HepG2 (cell line): ENCODE data around the gene KRT1. TPM values are rescaled to one million over a fixed set of nuclear protein-coding genes. Genes with fewer than 3 reads are reported as not detected.

Source experiments
- ATAC-seq: fragments of 200-7000 bp; cut with Tn5 transposase; 3 replicates; pipeline ENCODE4 v1.9.1; 2020; ENCODE audit warnings: mild to moderate bottlenecking, moderate library complexity
- BruUV-seq: library from RNA; stranded (reverse); fragments of 400-500 nt; replicated peaks from 2 replicates; lab custom pipeline; 2021; lab: Mats Ljungman, UMichigan
- CTCF ChIA-PET: fragments of 300-600 bp; formaldehyde crosslinking; extraction: SDS; loops from one replicate; lab custom pipeline; 2021; ENCODE audit warnings: low total read pairs, inconsistent platforms, low intra/inter-chr PET ratio; lab: Yijun Ruan, JAX
- POLR2A ChIA-PET: fragments of 350-600 bp; sonication (Branson Sonifier 250); formaldehyde crosslinking; loops from one replicate; lab custom pipeline; 2020; ENCODE audit warnings: antibody characterized with exemption, inconsistent platforms; lab: Yijun Ruan, JAX
- DNase-seq: peaks from one replicate; pipeline ENCODE4 v3.0.0-alpha.2; 2015; ENCODE audit warnings: low spot score
- FAIRE-seq: peaks from 3 replicates; lab custom pipeline; 2011; peaks lifted over from hg19 to GRCh38; lab: Jason Lieb, UNC
- H2AFZ ChIP-seq: one replicate; pipeline ENCODE4 v1.6.1; 2011; ENCODE audit warnings: low read length, inconsistent platforms
- H3K27ac ChIP-seq: fragments of 300-600 bp; 3 replicates; pipeline ENCODE4 v1.8.0; 2011; ENCODE audit warnings: mixed run types, mild to moderate bottlenecking, mixed read lengths, low read length, inconsistent platforms; ENCODE audit not compliant: insufficient read depth; ENCODE audit errors: extremely low read length
- H3K27me3 ChIP-seq, 2 experiments: fragments of 200-600 bp in 1 of 2; 2 replicates in 1 of 2; 3 replicates in 1 of 2; pipeline versions ENCODE4 v1.6.0 to v1.8.0; 2011; ENCODE audit warnings: low read length in 2 of 2, mild to moderate bottlenecking in 2 of 2, moderate library complexity in 2 of 2, inconsistent platforms in 1 of 2; ENCODE audit not compliant: insufficient read depth in 2 of 2, control insufficient read depth in 1 of 2
- H3K36me3 ChIP-seq, 2 experiments: fragments of 200-600 bp in 1 of 2; replicated peaks in 1 of 2; 2 replicates in 1 of 2; 3 replicates in 1 of 2; pipeline versions ENCODE4 v1.5.1 to v1.8.0; 2011; ENCODE audit warnings: low read length in 2 of 2, inconsistent platforms in 1 of 2; ENCODE audit not compliant: insufficient read depth in 2 of 2, control insufficient read depth in 1 of 2
- H3K4me1 ChIP-seq: 2 replicates; pipeline ENCODE4 v1.5.1; 2012; ENCODE audit warnings: low read length, inconsistent platforms; ENCODE audit not compliant: insufficient read depth
- H3K4me2 ChIP-seq: 2 replicates; pipeline ENCODE4 v1.6.0; 2011; ENCODE audit warnings: low read depth, low read length, inconsistent platforms
- H3K4me3 ChIP-seq, 3 experiments: fragments of 200-600 bp in 1 of 3; sonication (generic), shearing (Covaris generic) in 1 of 3; replicated peaks in 1 of 3; 2 replicates each; pipeline ENCODE4 v1.5.1; 2011 to 2016; ENCODE audit warnings: low read length in 3 of 3, inconsistent platforms in 2 of 3, low read depth in 2 of 3, mild to moderate bottlenecking in 2 of 3, control low read depth in 1 of 3, mixed read lengths in 1 of 3; ENCODE audit not compliant: insufficient read depth in 1 of 3
- H3K79me2 ChIP-seq: one replicate; pipeline ENCODE4 v1.6.1; 2011; ENCODE audit warnings: low read length, inconsistent platforms; ENCODE audit not compliant: insufficient read depth
- H3K9ac ChIP-seq: 2 replicates; pipeline ENCODE4 v1.6.0; 2011; ENCODE audit warnings: mild to moderate bottlenecking, low read depth, low read length, inconsistent platforms; ENCODE audit not compliant: insufficient read depth
- H3K9me3 ChIP-seq: 2 replicates; pipeline ENCODE4 v1.5.1; 2012; ENCODE audit warnings: mild to moderate bottlenecking, low read length
- H4K20me1 ChIP-seq: 2 replicates; pipeline ENCODE4 v1.6.0; 2011; ENCODE audit warnings: inconsistent platforms, mild to moderate bottlenecking, low read length, moderate library complexity; ENCODE audit not compliant: insufficient read depth
- AHR ChIP-seq: IDR thresholded peaks from 2 replicates; pipeline ENCODE4 v1.6.1; 2018; ENCODE audit warnings: missing genetic modification reagents, missing compliant biosample characterization
- ARNTL ChIP-seq: sonication (generic); formaldehyde crosslinking; IDR thresholded peaks from 2 replicates; pipeline ENCODE4 v1.4.0; 2020; ENCODE audit warnings: mild to moderate bottlenecking, missing genetic modification reagents
- GLMP ChIP-seq: sonication (generic); formaldehyde crosslinking; IDR thresholded peaks from 2 replicates; pipeline ENCODE4 v1.9.0; 2021; ENCODE audit warnings: missing genetic modification reagents, mild to moderate bottlenecking, borderline replicate concordance
- ISX ChIP-seq: sonication (generic); formaldehyde crosslinking; conservative IDR thresholded peaks from 2 replicates; pipeline ENCODE4 v1.5.0; 2020; ENCODE audit warnings: missing genetic modification reagents
- JDP2 ChIP-seq: sonication (generic); formaldehyde crosslinking; IDR thresholded peaks from 2 replicates; pipeline ENCODE4 v1.8.1; 2022; ENCODE audit warnings: missing genetic modification reagents, borderline replicate concordance
- KLF12 ChIP-seq: sonication (generic); formaldehyde crosslinking; IDR thresholded peaks from 2 replicates; pipeline ENCODE4 v1.4.0; 2020; ENCODE audit warnings: missing genetic modification reagents, borderline replicate concordance
- MTERF4 ChIP-seq: sonication (generic); formaldehyde crosslinking; IDR thresholded peaks from 2 replicates; pipeline ENCODE4 v1.8.0; 2023; ENCODE audit warnings: mild to moderate bottlenecking, missing genetic modification reagents
- RXRA ChIP-seq: sonication (generic); formaldehyde crosslinking; IDR thresholded peaks from 2 replicates; pipeline ENCODE4 v1.5.1; 2020; ENCODE audit warnings: missing genetic modification reagents
- SMAD1 ChIP-seq: sonication (generic); formaldehyde crosslinking; IDR thresholded peaks from 2 replicates; pipeline ENCODE4 v1.4.0; 2020; ENCODE audit warnings: missing genetic modification reagents, low read depth, mild to moderate bottlenecking, borderline replicate concordance
- SMARCE1 ChIP-seq: fragments of 450-650 bp; IDR thresholded peaks from 2 replicates; pipeline ENCODE4 v1.6.1; 2017; ENCODE audit warnings: borderline replicate concordance
- STAG1 ChIP-seq: sonication (generic); formaldehyde crosslinking; IDR thresholded peaks from 2 replicates; pipeline ENCODE4 v1.4.0; 2020; ENCODE audit warnings: missing genetic modification reagents
- TFAP4 ChIP-seq: sonication (generic); IDR thresholded peaks from 2 replicates; pipeline ENCODE4 v1.6.1; 2016; ENCODE audit warnings: low read depth, borderline replicate concordance
- THYN1 ChIP-seq: sonication (generic); formaldehyde crosslinking; IDR thresholded peaks from 2 replicates; pipeline ENCODE4 v1.8.1; 2023; ENCODE audit warnings: low read depth, mild to moderate bottlenecking, moderate library complexity, missing genetic modification reagents, borderline replicate concordance
- TMF1 ChIP-seq: sonication (generic); formaldehyde crosslinking; IDR thresholded peaks from 2 replicates; pipeline ENCODE4 v1.8.1; 2022; ENCODE audit warnings: low read depth, missing genetic modification reagents
- ZNF367 ChIP-seq: sonication (generic); formaldehyde crosslinking; IDR thresholded peaks from 2 replicates; pipeline ENCODE4 v1.4.0; 2020; ENCODE audit warnings: missing genetic modification reagents, borderline replicate concordance
- ZNF790 ChIP-seq: sonication (generic); formaldehyde crosslinking; IDR thresholded peaks from 2 replicates; pipeline ENCODE4 v1.8.0; 2022; ENCODE audit warnings: missing genetic modification reagents, mild to moderate bottlenecking, borderline replicate concordance
- ZNF792 ChIP-seq: IDR thresholded peaks from 2 replicates; pipeline ENCODE4 v1.6.1; 2016
- WGBS: methylation state at CpG from one replicate; pipeline ENCODE4 v1.1.6; 2017; ENCODE audit warnings: low lambda C conversion rate; 5-methylcytosine and 5-hydroxymethylcytosine counted together
- in situ Hi-C: cut with HindIII; loops from 2 replicates; pipeline ENCODE4 v1.10.0; 2017; ENCODE audit warnings: low pct_unique_long_range_greater_than_20kb; ENCODE audit not compliant: extremely low pct_ligation_motif_present
- intact Hi-C: fragments of 100-400 bp; cut with micrococcal nuclease; formaldehyde crosslinking; loops from one replicate; pipeline ENCODE4 v1.10.0; 2022; ENCODE audit not compliant: unreplicated experiment
- polyA plus RNA-seq, 8 experiments: library from polyadenylated mRNA; depleted of rRNA in 3 of 8; stranded (reverse) in 7 of 8; unstranded in 1 of 8; fragments of >200 nt; fragmentation: Illumina TruSeq in 4 of 8; extraction: Trizol in 4 of 8; gene quantifications; 2 replicates each; pipeline versions ENCODE4 v1.2.1 to v1.2.3, GENCODE V29; 2011 to 2016; ENCODE audit warnings: low read depth in 4 of 8, missing spikeins in 1 of 8, mixed read lengths in 1 of 8; ENCODE audit not compliant: insufficient read depth in 1 of 8
- total RNA-seq, 5 experiments: library from RNA; depleted of rRNA; stranded (reverse); fragments of >200 nt; fragmentation: Illumina TruSeq; extraction: Trizol; gene quantifications; 2 replicates each; pipeline ENCODE4 v1.2.3, GENCODE V29; 2016; ENCODE audit warnings: low read depth in 1 of 5

The KRT1 gene
- total and polyA plus RNA-seq, 2 of the 13 experiments (the other 11 are each of a cell fraction or from before 2014, with no cell fraction given) = not detected

- H3K9ac ChIP-seq = no peak overlapping the region
- H2AFZ ChIP-seq = no peak overlapping the region
- ChIA-PET POLR2A (no interaction called here), CTCF (no interaction called here)
- intact Hi-C loops (no loop called here), in situ Hi-C loops (no loop called here)
- H3K4me1 ChIP-seq = no peaks in the 10 kb centered on the region
- TF ChIP-seq JDP2 (CRISPR knock-in tag) (no peak), ZNF790 (no peak), TFAP4 (no peak), MTERF4 (CRISPR knock-in tag) (no peak), SMARCE1 (no peak), AHR (CRISPR knock-in tag) (no peak)
- H3K4me3 ChIP-seq = no peak overlapping the region
- FAIRE-seq = no peak
- DNase-seq = no peak
- no peaks in the 10 kb centered on the region for H3K36me3 ChIP-seq
- BruUV-seq = no TSS peak
- H3K27ac ChIP-seq = no peak overlapping the region
- 4% methylated on average over 8 of the region's 12 CpGs for WGBS
- peaks cover 2 to 31% of the 10 kb centered on the region in 2 experiments; a peak in 4 of 5 replicates for H3K27me3 ChIP-seq
- no peaks in the 10 kb centered on the region for H3K9me3 ChIP-seq
- ATAC-seq = no peak
- H3K79me2 ChIP-seq = no peaks in the 10 kb centered on the region
- H3K4me2 ChIP-seq = no peak overlapping the region
- no peaks in the 10 kb centered on the region for H4K20me1 ChIP-seq
These were observed 29.6 kb downstream of the KRT1 start for GRCh38 chr12:52650520-52651081.

GRCh38 chr12:52649066-52649465, 31.1 kb downstream of the KRT1 start:
- H3K4me1 ChIP-seq = no peaks in the 10 kb centered on the region
- no peaks in the 10 kb centered on the region for H3K9me3 ChIP-seq
- H3K36me3 ChIP-seq = no peaks in the 10 kb centered on the region
- H4K20me1 ChIP-seq = no peaks in the 10 kb centered on the region
- DNase-seq (no peak), ATAC-seq (no peak), FAIRE-seq (no peak)
- no peak overlapping the region for H3K4me3 ChIP-seq
- BruUV-seq = no TSS peak
- no peak overlapping the region for H3K4me2 ChIP-seq
- ChIA-PET CTCF (no interaction called here), POLR2A (no interaction called here)
- in situ Hi-C loops = no loop called here
- H3K27ac ChIP-seq = no peak overlapping the region
- intact Hi-C loops = no loop called here
- H3K9ac ChIP-seq = no peak overlapping the region
- H2AFZ ChIP-seq = no peak overlapping the region
- H3K27me3 ChIP-seq = peaks cover 2 to 45% of the 10 kb centered on the region in 2 experiments; a peak in 4 of 5 replicates
- 0% methylated on average over 6 of the region's 6 CpGs for WGBS
- no peaks in the 10 kb centered on the region for H3K79me2 ChIP-seq
- TF ChIP-seq KLF12 (CRISPR knock-in tag) (no peak), GLMP (CRISPR knock-in tag) (no peak), TMF1 (CRISPR knock-in tag) (no peak), SMAD1 (CRISPR knock-in tag) (no peak), ARNTL (CRISPR knock-in tag) (no peak), ZNF792 (CRISPR knock-in tag) (no peak), ISX (CRISPR knock-in tag) (no peak), RXRA (no peak), STAG1 (CRISPR knock-in tag) (no peak), THYN1 (no peak), ZNF367 (CRISPR knock-in tag) (no peak)
